Bronchial epithelial cell (primary cell): ENCODE results near the gene PSORS1C1. TPM values are rescaled to one million over a fixed set of nuclear protein-coding genes. Genes with fewer than 3 reads are reported as not detected.
"Not testable (repeated sequence)": the region's sequence is repeated elsewhere in the genome, so short reads cannot be mapped to it uniquely, and the experiment has no call there.

Source experiments
- DNase-seq: peaks from one replicate; pipeline ENCODE4 v3.0.0-alpha.2; 2010; ENCODE audit warnings: low read depth
- FAIRE-seq: peaks from 2 replicates; lab custom pipeline; 2011; peaks lifted over from hg19 to GRCh38; lab: Jason Lieb, UNC
- H3K27me3 ChIP-seq: 2 replicates; pipeline ENCODE4 v1.5.1; 2011; ENCODE audit warnings: low read length; ENCODE audit not compliant: control insufficient read depth, insufficient read depth
- H3K36me3 ChIP-seq: 2 replicates; pipeline ENCODE4 v1.5.1; 2011; ENCODE audit warnings: low read length; ENCODE audit not compliant: control insufficient read depth, insufficient read depth
- H3K4me3 ChIP-seq: 2 replicates; pipeline ENCODE4 v1.5.1; 2011; ENCODE audit warnings: mild to moderate bottlenecking, low read depth, low read length, control low read depth
- total RNA-seq: library from RNA; depleted of rRNA; stranded (reverse); fragments of >200 nt; gene quantifications from 2 replicates; pipeline ENCODE4 v1.2.1, GENCODE V29; 2014
- TF ChIP-seq, protein P1 (sequence below): IDR thresholded peaks from 2 replicates; pipeline ENCODE4 v1.5.1; 2011; ENCODE audit warnings: mild to moderate bottlenecking, moderate library complexity, low read length, control low read depth, inconsistent platforms; ENCODE audit not compliant: insufficient read depth, severe bottlenecking

Gene PSORS1C1
- total RNA-seq, 1 donor from 2014 or later, result 6.3 TPM

GRCh38 chr6:31158140-31158862, 43.7 kb downstream of the PSORS1C1 start, which contains the start of gene TCF19:
Gene TCF19 (plus strand): TSS chr6:31158589. CDS start chr6:31159470, 881 bp downstream.
- Histone ChIP-seq H3K4me3 (peak within 1 kb of the TSS; percentile 75), H3K27me3 (no peaks in the 10 kb centered on the region), H3K36me3 (peaks cover 2% of the 10 kb centered on the region)
- peak; percentile 97 for DNase-seq
- TF ChIP-seq, protein P1, sequence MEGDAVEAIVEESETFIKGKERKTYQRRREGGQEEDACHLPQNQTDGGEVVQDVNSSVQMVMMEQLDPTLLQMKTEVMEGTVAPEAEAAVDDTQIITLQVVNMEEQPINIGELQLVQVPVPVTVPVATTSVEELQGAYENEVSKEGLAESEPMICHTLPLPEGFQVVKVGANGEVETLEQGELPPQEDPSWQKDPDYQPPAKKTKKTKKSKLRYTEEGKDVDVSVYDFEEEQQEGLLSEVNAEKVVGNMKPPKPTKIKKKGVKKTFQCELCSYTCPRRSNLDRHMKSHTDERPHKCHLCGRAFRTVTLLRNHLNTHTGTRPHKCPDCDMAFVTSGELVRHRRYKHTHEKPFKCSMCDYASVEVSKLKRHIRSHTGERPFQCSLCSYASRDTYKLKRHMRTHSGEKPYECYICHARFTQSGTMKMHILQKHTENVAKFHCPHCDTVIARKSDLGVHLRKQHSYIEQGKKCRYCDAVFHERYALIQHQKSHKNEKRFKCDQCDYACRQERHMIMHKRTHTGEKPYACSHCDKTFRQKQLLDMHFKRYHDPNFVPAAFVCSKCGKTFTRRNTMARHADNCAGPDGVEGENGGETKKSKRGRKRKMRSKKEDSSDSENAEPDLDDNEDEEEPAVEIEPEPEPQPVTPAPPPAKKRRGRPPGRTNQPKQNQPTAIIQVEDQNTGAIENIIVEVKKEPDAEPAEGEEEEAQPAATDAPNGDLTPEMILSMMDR, result no peak
- FAIRE-seq, result no peak

GRCh38 chr6:31158863-31159855, 44.6 kb downstream of the PSORS1C1 start:
- DNase-seq (peak; percentile 59), FAIRE-seq (no peak)
- no peaks in the 10 kb centered on the region for H3K27me3 ChIP-seq
- TF ChIP-seq, protein P1, result peak; percentile 5
- H3K36me3 ChIP-seq, result peaks cover 2% of the 10 kb centered on the region
- H3K4me3 ChIP-seq, result peak overlapping the region; percentile 75

GRCh38 chr6:31161216-31162126, 46.9 kb downstream of the PSORS1C1 start:
- TF ChIP-seq, protein P1, result no peak
- peaks cover 1% of the 10 kb centered on the region for H3K36me3 ChIP-seq
- H3K4me3 ChIP-seq, result no peak overlapping the region
- DNase-seq, result no peak
- H3K27me3 ChIP-seq, result no peaks in the 10 kb centered on the region
- no peak for FAIRE-seq

DNA sequence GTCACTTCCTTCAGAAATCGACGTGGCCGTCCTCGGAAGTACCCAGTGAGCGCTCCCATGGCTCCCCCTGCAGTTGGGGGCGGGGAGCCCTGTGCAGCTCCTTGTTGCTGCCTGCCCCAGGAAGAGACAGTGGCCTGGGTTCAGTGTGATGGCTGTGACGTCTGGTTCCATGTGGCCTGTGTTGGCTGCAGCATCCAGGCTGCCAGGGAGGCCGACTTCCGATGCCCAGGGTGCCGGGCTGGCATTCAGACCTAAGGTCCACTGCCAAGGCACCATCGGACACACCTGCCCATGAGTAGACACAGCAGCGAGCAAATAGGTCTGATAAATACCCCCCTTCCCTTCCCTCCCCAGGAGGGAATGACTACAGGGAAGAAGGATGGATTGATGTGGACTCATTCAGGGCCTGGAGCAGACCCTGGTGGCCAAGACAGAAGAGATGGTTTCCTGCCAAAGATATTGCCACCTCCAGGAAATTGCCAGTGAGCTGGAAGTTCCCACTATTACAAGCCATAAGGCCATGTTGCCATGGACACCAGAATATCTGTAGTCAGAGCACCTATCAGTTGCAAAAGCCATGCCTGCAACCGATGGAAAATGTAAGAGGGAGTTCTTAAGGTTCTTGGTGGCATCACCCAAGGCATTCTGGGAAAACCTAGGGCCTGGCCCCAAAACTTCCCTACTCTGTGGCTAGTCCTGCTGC, 48.0 kb downstream of the PSORS1C1 start:
- TF ChIP-seq, protein P1, result no peak
- no peaks in the 10 kb centered on the region for H3K27me3 ChIP-seq
- FAIRE-seq, result no peak

DNA sequence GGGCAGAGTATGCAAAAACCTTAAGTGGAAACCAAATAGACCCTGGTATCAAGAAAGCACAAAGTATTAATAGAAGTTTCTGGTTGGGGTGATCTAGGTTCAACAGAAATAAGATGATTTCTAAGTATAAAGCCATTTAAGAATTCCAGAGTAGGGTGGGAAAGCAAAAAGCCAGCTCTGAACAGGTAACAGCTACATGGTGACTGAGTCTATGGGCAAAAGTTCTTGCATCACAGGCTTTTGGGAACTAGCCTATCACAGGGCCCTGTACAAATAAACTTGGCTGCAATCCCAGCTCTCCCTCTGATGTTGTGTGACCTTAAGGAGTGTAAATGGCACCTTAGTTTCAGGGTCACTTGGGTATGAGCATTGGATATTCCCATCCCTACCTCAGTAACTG, 49.3 kb downstream of the PSORS1C1 start:
- Histone ChIP-seq H3K4me3 (no peak overlapping the region), H3K27me3 (no peaks in the 10 kb centered on the region), H3K36me3 (peaks cover 1% of the 10 kb centered on the region)
- TF ChIP-seq, protein P1, result no peak
- DNase-seq, result peak; percentile 66
- FAIRE-seq, result no peak

More for the DNA sequence above, 48.0 kb downstream of the PSORS1C1 start:
- Histone ChIP-seq H3K36me3 (peaks cover 1% of the 10 kb centered on the region), H3K4me3 (no peak overlapping the region)
- no peak for DNase-seq

DNA sequence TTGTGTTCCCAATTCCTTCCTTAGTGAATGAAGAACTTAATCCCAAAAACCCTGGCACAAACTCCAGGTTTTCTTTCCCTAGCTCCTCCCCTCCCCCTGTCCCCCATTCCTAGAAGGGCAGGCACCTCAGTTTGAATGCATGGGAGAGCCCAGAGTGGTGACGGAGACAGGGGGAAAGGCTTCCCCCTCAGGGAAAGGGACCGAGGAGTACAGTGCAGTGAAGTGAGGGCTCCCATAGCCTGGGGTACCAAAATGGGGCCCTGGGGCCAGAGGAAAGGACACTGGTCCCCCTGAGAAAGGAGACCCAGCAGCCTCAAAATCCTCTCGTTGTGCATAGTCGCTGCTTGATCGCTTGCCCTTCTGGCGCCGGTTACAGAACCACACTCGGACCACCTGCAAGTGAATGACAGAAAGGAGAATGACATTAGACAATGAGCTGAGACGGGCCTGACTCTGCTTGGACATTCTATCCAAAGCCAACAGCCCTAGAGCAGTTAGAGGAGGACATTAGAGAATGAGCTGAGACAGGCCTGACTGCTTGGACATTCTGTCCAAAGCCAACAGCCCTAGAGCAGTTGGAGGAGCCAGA, 50.0 kb downstream of the PSORS1C1 start:
- FAIRE-seq, H3K4me3 ChIP-seq, H3K36me3 ChIP-seq, DNase-seq, H3K27me3 ChIP-seq: not testable (repeated sequence)

DNA sequence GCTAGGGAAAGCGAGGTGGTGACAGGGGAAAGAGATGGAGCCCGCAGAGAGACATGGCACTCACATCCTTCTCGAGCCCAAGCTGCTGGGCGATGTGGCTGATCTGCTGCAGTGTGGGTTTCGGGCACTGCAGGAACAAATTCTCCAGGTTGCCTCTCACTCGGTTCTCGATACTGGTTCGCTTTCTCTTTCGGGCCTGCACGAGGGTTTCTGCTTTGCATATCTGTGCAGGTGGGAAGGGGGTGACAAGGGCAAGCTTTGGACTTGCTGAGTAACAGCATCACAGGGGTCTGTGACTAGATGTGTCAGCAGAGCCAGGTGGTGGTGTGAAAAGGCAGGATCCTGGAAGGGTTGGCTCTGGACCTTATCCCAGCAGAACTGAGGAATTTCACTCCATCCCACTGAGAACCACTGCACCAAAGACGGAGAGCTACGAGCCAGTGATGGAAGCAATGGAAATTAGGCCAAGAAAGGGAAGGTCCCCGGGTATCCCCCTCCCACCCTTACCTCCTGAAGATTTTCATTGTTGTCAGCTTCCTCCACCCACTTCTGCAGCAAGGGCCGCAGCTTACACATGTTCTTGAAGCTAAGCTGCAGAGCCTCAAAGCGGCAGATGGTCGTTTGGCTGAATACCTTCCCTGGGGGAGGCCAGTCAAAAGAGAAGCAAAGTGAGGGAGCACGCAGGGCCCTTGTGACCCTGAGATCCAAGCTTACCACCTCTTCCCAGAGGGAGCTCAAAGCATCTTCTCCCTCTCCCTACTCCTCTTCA, 50.6 kb downstream of the PSORS1C1 start:
- not testable (repeated sequence) for H3K27me3 ChIP-seq, H3K36me3 ChIP-seq, H3K4me3 ChIP-seq, DNase-seq, FAIRE-seq
